ENCODE measurements around the gene SRL.

GRCh38 chr16:4226251-4227039 lies 15.4 kb downstream of the SRL start:
- TF ChIP-seq CTCF (IDR thresholded peaks at IDR 0.05) (no peak), POLR2A (IDR thresholded peaks at IDR 0.05) (no peak)

Data from adrenal gland (tissue), 5 donors.